ENCODE results near the gene CIC.
"Not testable (repeated sequence)": the region's sequence is repeated elsewhere in the genome, so short reads cannot be mapped to it uniquely, and the experiment has no call there.

The CIC gene

GRCh38 chr19:42324655-42325307, 55.7 kb downstream of the CIC start:
- FAIRE-seq: no peak
- no peak for TF ChIP-seq POU2F2 (IDR thresholded peaks at IDR 0.05; ENCODE audit: low read depth, low read length)
- TF ChIP-seq PAX5 (IDR thresholded peaks at IDR 0.05; ENCODE audit: insufficient read depth, low read length, severe bottlenecking): no peak

GRCh38 chr19:42325308-42325895, 56.4 kb downstream of the CIC start, which contains the start of gene MEGF8:
TSS of gene MEGF8 (plus strand) at chr19:42325635. CDS start at chr19:42326244, 609 bp downstream.
- peak; percentile 63 for TF ChIP-seq POU2F2 (IDR thresholded peaks at IDR 0.05; ENCODE audit: low read depth, low read length)
- peak; percentile 59 for TF ChIP-seq TAF1 (IDR thresholded peaks at IDR 0.05; ENCODE audit: low read depth, low read length)
- TF ChIP-seq POLR2A (IDR thresholded peaks at IDR 0.05; ENCODE audit: low read depth, low read length): no peak
- TF ChIP-seq POLR2AphosphoS5 (IDR thresholded peaks at IDR 0.05; ENCODE audit: low read depth, low read length): 0 out of 2 replicates have a peak, but pooled peaks have one; percentile 42
- peak; percentile 98 for DNase-seq (ENCODE audit: insufficient read length, low spot score)
- FAIRE-seq: peak; percentile 100

More at GRCh38 chr19:42324655-42325307, 55.7 kb downstream of the CIC start:
- DNase-seq (ENCODE audit: insufficient read length, low spot score): no peak

- no peak for TF ChIP-seq POLR2AphosphoS5 (IDR thresholded peaks at IDR 0.05; ENCODE audit: low read depth, low read length)
- FAIRE-seq: peak; percentile 74
- DNase-seq (ENCODE audit: insufficient read length, low spot score): no peak
These were observed 57.1 kb downstream of the CIC start for GRCh38 chr19:42325896-42326771.

GRCh38 chr19:42326969-42327368, 57.9 kb downstream of the CIC start:
- FAIRE-seq (peak; percentile 20), DNase-seq (ENCODE audit: insufficient read length, low spot score) (no peak)
- TF ChIP-seq PAX5 (IDR thresholded peaks at IDR 0.05; ENCODE audit: insufficient read depth, low read length, severe bottlenecking) (no peak), POLR2AphosphoS5 (IDR thresholded peaks at IDR 0.05; ENCODE audit: low read depth, low read length) (no peak), POLR2A (IDR thresholded peaks at IDR 0.05; ENCODE audit: low read depth, low read length) (no peak), TAF1 (IDR thresholded peaks at IDR 0.05; ENCODE audit: low read depth, low read length) (no peak), SPI1 (IDR thresholded peaks at IDR 0.05; ENCODE audit: low read depth, low read length) (no peak), POU2F2 (IDR thresholded peaks at IDR 0.05; ENCODE audit: low read depth, low read length) (no peak)

- DNase-seq (ENCODE audit: insufficient read length, low spot score) (no peak), FAIRE-seq (no peak)
- TF ChIP-seq TAF1 (IDR thresholded peaks at IDR 0.05; ENCODE audit: low read depth, low read length): no peak
- TF ChIP-seq POLR2A (IDR thresholded peaks at IDR 0.05; ENCODE audit: low read depth, low read length): no peak
- no peak for TF ChIP-seq SPI1 (IDR thresholded peaks at IDR 0.05; ENCODE audit: low read depth, low read length)
- no peak for TF ChIP-seq POU2F2 (IDR thresholded peaks at IDR 0.05; ENCODE audit: low read depth, low read length)
- no peak for TF ChIP-seq POLR2AphosphoS5 (IDR thresholded peaks at IDR 0.05; ENCODE audit: low read depth, low read length)
- no peak for TF ChIP-seq PAX5 (IDR thresholded peaks at IDR 0.05; ENCODE audit: insufficient read depth, low read length, severe bottlenecking)
These were observed 58.3 kb downstream of the CIC start for GRCh38 chr19:42327381-42327780.

- TF ChIP-seq TAF1 (IDR thresholded peaks at IDR 0.05; ENCODE audit: low read depth, low read length): no peak
- TF ChIP-seq PAX5 (IDR thresholded peaks at IDR 0.05; ENCODE audit: insufficient read depth, low read length, severe bottlenecking): no peak
- TF ChIP-seq POLR2AphosphoS5 (IDR thresholded peaks at IDR 0.05; ENCODE audit: low read depth, low read length): no peak
- TF ChIP-seq SPI1 (IDR thresholded peaks at IDR 0.05; ENCODE audit: low read depth, low read length): no peak
- TF ChIP-seq POU2F2 (IDR thresholded peaks at IDR 0.05; ENCODE audit: low read depth, low read length): no peak
- TF ChIP-seq POLR2A (IDR thresholded peaks at IDR 0.05; ENCODE audit: low read depth, low read length): no peak
- no peak for FAIRE-seq
- no peak for DNase-seq (ENCODE audit: insufficient read length, low spot score)
These were observed 59.1 kb downstream of the CIC start for GRCh38 chr19:42328106-42328505.

GRCh38 chr19:42328854-42329253, 59.8 kb downstream of the CIC start:
- TF ChIP-seq POU2F2 (IDR thresholded peaks at IDR 0.05; ENCODE audit: low read depth, low read length) (no peak), PAX5 (IDR thresholded peaks at IDR 0.05; ENCODE audit: insufficient read depth, low read length, severe bottlenecking) (no peak), POLR2AphosphoS5 (IDR thresholded peaks at IDR 0.05; ENCODE audit: low read depth, low read length) (no peak), SPI1 (IDR thresholded peaks at IDR 0.05; ENCODE audit: low read depth, low read length) (no peak), TAF1 (IDR thresholded peaks at IDR 0.05; ENCODE audit: low read depth, low read length) (no peak), POLR2A (IDR thresholded peaks at IDR 0.05; ENCODE audit: low read depth, low read length) (no peak)
- no peak for FAIRE-seq

GRCh38 chr19:42330241-42330711, 61.2 kb downstream of the CIC start:
- FAIRE-seq (no peak), DNase-seq (ENCODE audit: insufficient read length, low spot score) (no peak)
- TF ChIP-seq POLR2AphosphoS5 (IDR thresholded peaks at IDR 0.05; ENCODE audit: low read depth, low read length) (no peak), POU2F2 (IDR thresholded peaks at IDR 0.05; ENCODE audit: low read depth, low read length) (no peak), SPI1 (IDR thresholded peaks at IDR 0.05; ENCODE audit: low read depth, low read length) (no peak), TAF1 (IDR thresholded peaks at IDR 0.05; ENCODE audit: low read depth, low read length) (no peak), PAX5 (IDR thresholded peaks at IDR 0.05; ENCODE audit: insufficient read depth, low read length, severe bottlenecking) (no peak), POLR2A (IDR thresholded peaks at IDR 0.05; ENCODE audit: low read depth, low read length) (no peak)

More at GRCh38 chr19:42328854-42329253, 59.8 kb downstream of the CIC start:
- no peak for DNase-seq (ENCODE audit: insufficient read length, low spot score)

- FAIRE-seq: not testable (repeated sequence)
These were observed 62.3 kb downstream of the CIC start for GRCh38 chr19:42331333-42331732.

More at GRCh38 chr19:42331333-42331732, 62.3 kb downstream of the CIC start:
- DNase-seq (ENCODE audit: insufficient read length, low spot score): not testable (repeated sequence)
